ENCODE measurements around the gene PDGFA. TPM values are rescaled to one million over a fixed set of nuclear protein-coding genes. Genes with fewer than 3 reads are reported as not detected.
A peak's percentile ranks its signal among the peaks of the same experiment; 100 is the strongest.

The PDGFA gene
- total RNA-seq, 1 experiment from 2014 or later: 129 TPM

DNA sequence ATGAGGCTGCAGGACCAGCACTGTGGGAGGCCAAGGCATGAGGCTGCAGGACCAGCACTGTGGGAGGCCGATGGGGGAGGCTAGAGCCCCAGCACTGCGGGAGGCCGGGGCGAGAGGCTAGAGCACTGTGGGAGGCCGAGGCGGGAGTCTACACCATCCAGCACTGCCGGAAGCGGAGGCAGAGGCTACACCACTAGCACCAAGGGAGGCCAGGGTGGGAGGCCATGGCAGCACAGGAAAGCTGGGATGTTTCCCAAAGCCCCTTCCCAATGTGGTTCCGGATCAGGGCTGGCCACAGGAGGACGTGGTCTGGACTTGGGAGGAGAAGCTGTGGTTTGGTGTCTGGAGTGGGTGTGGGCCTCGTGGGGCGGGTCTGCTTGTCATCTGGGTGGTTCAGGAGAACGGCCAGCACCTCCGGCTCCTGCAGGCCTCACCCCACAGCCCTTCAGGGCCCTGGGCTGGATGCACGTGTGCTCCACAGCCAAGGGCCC, 43.6 kb downstream of the PDGFA start (continued):
- TF ChIP-seq, protein P1, sequence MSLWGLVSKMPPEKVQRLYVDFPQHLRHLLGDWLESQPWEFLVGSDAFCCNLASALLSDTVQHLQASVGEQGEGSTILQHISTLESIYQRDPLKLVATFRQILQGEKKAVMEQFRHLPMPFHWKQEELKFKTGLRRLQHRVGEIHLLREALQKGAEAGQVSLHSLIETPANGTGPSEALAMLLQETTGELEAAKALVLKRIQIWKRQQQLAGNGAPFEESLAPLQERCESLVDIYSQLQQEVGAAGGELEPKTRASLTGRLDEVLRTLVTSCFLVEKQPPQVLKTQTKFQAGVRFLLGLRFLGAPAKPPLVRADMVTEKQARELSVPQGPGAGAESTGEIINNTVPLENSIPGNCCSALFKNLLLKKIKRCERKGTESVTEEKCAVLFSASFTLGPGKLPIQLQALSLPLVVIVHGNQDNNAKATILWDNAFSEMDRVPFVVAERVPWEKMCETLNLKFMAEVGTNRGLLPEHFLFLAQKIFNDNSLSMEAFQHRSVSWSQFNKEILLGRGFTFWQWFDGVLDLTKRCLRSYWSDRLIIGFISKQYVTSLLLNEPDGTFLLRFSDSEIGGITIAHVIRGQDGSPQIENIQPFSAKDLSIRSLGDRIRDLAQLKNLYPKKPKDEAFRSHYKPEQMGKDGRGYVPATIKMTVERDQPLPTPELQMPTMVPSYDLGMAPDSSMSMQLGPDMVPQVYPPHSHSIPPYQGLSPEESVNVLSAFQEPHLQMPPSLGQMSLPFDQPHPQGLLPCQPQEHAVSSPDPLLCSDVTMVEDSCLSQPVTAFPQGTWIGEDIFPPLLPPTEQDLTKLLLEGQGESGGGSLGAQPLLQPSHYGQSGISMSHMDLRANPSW (CRISPR knock-in tag; conservative IDR thresholded peaks at IDR 0.05; ENCODE audit: low read depth): no peak
- TF ChIP-seq, protein P2, sequence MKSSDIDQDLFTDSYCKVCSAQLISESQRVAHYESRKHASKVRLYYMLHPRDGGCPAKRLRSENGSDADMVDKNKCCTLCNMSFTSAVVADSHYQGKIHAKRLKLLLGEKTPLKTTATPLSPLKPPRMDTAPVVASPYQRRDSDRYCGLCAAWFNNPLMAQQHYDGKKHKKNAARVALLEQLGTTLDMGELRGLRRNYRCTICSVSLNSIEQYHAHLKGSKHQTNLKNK (CRISPR knock-in tag; IDR thresholded peaks at IDR 0.05): no peak
- TF ChIP-seq MYBL2 (CRISPR knock-in tag; IDR thresholded peaks at IDR 0.05) (no peak), NFYB (CRISPR knock-in tag; conservative IDR thresholded peaks at IDR 0.05; ENCODE audit: low read depth) (no peak), MXD4 (CRISPR knock-in tag; IDR thresholded peaks at IDR 0.05; ENCODE audit: borderline replicate concordance) (no peak), PRRX2 (CRISPR knock-in tag; IDR thresholded peaks at IDR 0.05) (no peak)

DNA sequence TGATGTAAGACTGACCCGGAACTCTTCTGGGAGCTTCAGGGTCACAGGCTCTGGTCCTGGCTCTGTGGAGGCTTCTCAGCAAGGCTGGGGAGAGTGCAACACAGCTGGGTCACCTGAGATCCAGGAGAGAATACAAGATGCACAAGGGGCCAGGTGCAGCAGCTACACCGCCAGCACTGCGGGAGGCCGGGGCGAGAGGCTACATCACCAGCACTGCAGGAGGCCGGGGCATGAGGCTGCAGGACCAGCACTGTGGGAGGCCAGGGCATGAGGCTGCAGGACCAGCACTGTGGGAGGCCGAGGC, 44.3 kb downstream of the PDGFA start:
- Mint-ChIP-seq H3K4me1 (peaks cover 4% of the 10 kb centered on the region), H3K36me3 (peaks cover 2% of the 10 kb centered on the region; the same call in 1 of the 2 replicates), H3K27me3 (ENCODE audit: low read depth) (no peaks in the 10 kb centered on the region), H3K4me3 (no peak overlapping the region), H3K27ac (no peak overlapping the region), H3K9me3 (peaks cover 9% of the 10 kb centered on the region)
- DNase-seq (ENCODE audit: low spot score) (no peak), ATAC-seq (no peak)
- TF ChIP-seq GRHL2 (CRISPR knock-in tag; IDR thresholded peaks at IDR 0.05; ENCODE audit: insufficient replicate concordance, severe bottlenecking) (no peak), SOX15 (CRISPR knock-in tag; IDR thresholded peaks at IDR 0.05) (no peak), FOXP1 (CRISPR knock-in tag; IDR thresholded peaks at IDR 0.05; ENCODE audit: borderline replicate concordance) (no peak), CREM (CRISPR knock-in tag; IDR thresholded peaks at IDR 0.05) (no peak)
- TF ChIP-seq, protein P3, sequence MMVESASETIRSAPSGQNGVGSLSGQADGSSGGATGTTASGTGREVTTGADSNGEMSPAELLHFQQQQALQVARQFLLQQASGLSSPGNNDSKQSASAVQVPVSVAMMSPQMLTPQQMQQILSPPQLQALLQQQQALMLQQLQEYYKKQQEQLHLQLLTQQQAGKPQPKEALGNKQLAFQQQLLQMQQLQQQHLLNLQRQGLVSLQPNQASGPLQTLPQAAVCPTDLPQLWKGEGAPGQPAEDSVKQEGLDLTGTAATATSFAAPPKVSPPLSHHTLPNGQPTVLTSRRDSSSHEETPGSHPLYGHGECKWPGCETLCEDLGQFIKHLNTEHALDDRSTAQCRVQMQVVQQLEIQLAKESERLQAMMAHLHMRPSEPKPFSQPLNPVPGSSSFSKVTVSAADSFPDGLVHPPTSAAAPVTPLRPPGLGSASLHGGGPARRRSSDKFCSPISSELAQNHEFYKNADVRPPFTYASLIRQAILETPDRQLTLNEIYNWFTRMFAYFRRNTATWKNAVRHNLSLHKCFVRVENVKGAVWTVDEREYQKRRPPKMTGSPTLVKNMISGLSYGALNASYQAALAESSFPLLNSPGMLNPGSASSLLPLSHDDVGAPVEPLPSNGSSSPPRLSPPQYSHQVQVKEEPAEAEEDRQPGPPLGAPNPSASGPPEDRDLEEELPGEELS (CRISPR knock-in tag; IDR thresholded peaks at IDR 0.05): no peak
- CTCF ChIA-PET: no interaction called here
- POLR2A ChIA-PET: no interaction called here

DNA sequence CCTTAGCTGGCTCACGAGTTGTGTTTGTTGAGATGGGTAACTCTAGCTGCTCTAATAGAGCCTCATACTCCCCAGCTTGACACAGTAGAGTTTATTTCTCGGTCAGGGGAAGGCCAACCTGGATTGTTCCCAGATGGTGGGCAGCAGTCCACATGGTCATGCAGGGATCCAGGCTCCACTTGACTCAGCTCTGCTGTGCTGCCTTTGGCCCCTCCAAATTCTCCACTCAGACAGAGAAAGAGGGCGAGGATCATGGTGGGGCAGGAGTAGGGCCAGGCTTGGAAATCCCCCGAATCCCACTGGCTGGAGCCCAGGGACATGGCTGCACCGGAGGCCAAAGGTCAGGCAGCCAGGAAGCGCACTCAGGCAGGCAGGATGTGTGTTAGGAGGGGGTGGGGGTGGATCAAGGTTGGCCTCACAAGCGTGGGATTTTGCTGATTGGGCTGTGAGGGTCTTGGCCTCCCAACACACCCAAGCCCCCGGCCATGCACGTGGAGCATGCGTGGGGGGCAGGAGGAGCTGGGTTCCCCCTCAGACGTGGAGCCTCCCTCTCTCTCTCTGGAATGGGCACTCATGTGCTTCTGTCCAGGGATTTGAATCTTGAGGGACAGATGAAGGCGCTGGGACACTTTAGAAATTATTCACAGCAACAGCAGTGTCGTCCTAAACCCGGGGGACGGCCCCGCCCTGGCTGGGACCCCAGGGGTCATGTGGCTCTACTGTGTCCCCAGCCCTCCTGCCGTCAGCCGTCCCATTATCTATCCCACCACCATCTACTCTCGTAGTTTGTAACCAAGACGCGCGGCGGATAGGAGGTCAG, 44.8 kb downstream of the PDGFA start:
- CTCF ChIA-PET: no interaction called here
- Mint-ChIP-seq H3K4me3 (no peak overlapping the region), H3K4me1 (no peaks in the 10 kb centered on the region; the same call in 1 of the 2 replicates), H3K27ac (no peak overlapping the region), H3K9me3 (peaks cover 9% of the 10 kb centered on the region), H3K27me3 (ENCODE audit: low read depth) (no peaks in the 10 kb centered on the region), H3K36me3 (peaks cover 2% of the 10 kb centered on the region; the same call in 1 of the 2 replicates)
- ATAC-seq (no peak), DNase-seq (ENCODE audit: low spot score) (peak; percentile 6)
- no peak for TF ChIP-seq NR2C2 (CRISPR knock-in tag; IDR thresholded peaks at IDR 0.05)
- no peak for TF ChIP-seq RORB (CRISPR knock-in tag; IDR thresholded peaks at IDR 0.05)
- no peak for TF ChIP-seq JUN (CRISPR knock-in tag; IDR thresholded peaks at IDR 0.05)
- TF ChIP-seq, protein P4, sequence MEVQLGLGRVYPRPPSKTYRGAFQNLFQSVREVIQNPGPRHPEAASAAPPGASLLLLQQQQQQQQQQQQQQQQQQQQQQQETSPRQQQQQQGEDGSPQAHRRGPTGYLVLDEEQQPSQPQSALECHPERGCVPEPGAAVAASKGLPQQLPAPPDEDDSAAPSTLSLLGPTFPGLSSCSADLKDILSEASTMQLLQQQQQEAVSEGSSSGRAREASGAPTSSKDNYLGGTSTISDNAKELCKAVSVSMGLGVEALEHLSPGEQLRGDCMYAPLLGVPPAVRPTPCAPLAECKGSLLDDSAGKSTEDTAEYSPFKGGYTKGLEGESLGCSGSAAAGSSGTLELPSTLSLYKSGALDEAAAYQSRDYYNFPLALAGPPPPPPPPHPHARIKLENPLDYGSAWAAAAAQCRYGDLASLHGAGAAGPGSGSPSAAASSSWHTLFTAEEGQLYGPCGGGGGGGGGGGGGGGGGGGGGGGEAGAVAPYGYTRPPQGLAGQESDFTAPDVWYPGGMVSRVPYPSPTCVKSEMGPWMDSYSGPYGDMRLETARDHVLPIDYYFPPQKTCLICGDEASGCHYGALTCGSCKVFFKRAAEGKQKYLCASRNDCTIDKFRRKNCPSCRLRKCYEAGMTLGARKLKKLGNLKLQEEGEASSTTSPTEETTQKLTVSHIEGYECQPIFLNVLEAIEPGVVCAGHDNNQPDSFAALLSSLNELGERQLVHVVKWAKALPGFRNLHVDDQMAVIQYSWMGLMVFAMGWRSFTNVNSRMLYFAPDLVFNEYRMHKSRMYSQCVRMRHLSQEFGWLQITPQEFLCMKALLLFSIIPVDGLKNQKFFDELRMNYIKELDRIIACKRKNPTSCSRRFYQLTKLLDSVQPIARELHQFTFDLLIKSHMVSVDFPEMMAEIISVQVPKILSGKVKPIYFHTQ (CRISPR knock-in tag; IDR thresholded peaks at IDR 0.05): no peak
- no peak for TF ChIP-seq HMGA2 (CRISPR knock-in tag; IDR thresholded peaks at IDR 0.05)
- TF ChIP-seq TCF7 (CRISPR knock-in tag; IDR thresholded peaks at IDR 0.05; ENCODE audit: low read depth): no peak
- TF ChIP-seq, protein P5, sequence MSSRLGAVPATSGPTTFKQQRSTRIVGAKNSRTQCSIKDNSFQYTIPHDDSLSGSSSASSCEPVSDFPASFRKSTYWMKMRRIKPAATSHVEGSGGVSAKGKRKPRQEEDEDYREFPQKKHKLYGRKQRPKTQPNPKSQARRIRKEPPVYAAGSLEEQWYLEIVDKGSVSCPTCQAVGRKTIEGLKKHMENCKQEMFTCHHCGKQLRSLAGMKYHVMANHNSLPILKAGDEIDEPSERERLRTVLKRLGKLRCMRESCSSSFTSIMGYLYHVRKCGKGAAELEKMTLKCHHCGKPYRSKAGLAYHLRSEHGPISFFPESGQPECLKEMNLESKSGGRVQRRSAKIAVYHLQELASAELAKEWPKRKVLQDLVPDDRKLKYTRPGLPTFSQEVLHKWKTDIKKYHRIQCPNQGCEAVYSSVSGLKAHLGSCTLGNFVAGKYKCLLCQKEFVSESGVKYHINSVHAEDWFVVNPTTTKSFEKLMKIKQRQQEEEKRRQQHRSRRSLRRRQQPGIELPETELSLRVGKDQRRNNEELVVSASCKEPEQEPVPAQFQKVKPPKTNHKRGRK (CRISPR knock-in tag; IDR thresholded peaks at IDR 0.05; ENCODE audit: borderline replicate concordance): no peak
- TF ChIP-seq CBFB (CRISPR knock-in tag; IDR thresholded peaks at IDR 0.05; ENCODE audit: low read depth): no peak
- no peak for TF ChIP-seq SP1 (CRISPR knock-in tag; conservative IDR thresholded peaks at IDR 0.05)
- POLR2A ChIA-PET: no interaction called here
